Spleen (tissue), 11 donors: Measurements from ENCODE around the gene MEIOSIN. TPM values are rescaled to one million over a fixed set of nuclear protein-coding genes. Genes with fewer than 3 reads are reported as not detected.

Experiments
- DNase-seq: peaks from one replicate; pipeline ENCODE4 v3.0.0-alpha.2; 2020
- H3K27ac ChIP-seq, 8 donors: fragments of 200-600 bp; sonication (generic) in 7 of 8; 1 replicate in 4 of 8; 2 replicates in 4 of 8; pipeline versions ENCODE4 v1.5.0 to v1.8.0; 2016 to 2021; ENCODE audit warnings: inconsistent platforms in 4 of 8, mild to moderate bottlenecking in 4 of 8, moderate library complexity in 1 of 8
- H3K27me3 ChIP-seq, 7 donors: fragments of 200-600 bp; sonication (generic) in 6 of 7; replicated peaks in 1 of 7; 1 replicate in 4 of 7; 2 replicates in 3 of 7; pipeline versions ENCODE4 v1.5.0 to v1.8.0; 2016 to 2021; ENCODE audit warnings: inconsistent platforms in 3 of 7, mild to moderate bottlenecking in 1 of 7
- H3K36me3 ChIP-seq, 6 donors: fragments of 200-600 bp; sonication (generic) in 5 of 6; 1 replicate in 4 of 6; 2 replicates in 2 of 6; pipeline versions ENCODE4 v1.5.0 to v1.8.0; 2016 to 2021; ENCODE audit warnings: inconsistent platforms in 2 of 6
- H3K4me1 ChIP-seq, 6 donors: fragments of 200-600 bp; sonication (generic) in 5 of 6; 1 replicate in 3 of 6; 2 replicates in 3 of 6; pipeline versions ENCODE4 v1.5.0 to v1.8.0; 2016 to 2021; ENCODE audit warnings: inconsistent platforms in 3 of 6
- H3K4me3 ChIP-seq, 8 donors: fragments of 200-600 bp; sonication (generic) in 7 of 8; 1 replicate in 4 of 8; 2 replicates in 4 of 8; pipeline versions ENCODE4 v1.5.0 to v1.8.0; 2016 to 2021; ENCODE audit warnings: inconsistent platforms in 4 of 8, mild to moderate bottlenecking in 4 of 8, moderate library complexity in 2 of 8
- H3K9me3 ChIP-seq, 8 donors: fragments of 200-600 bp; sonication (generic) in 7 of 8; 1 replicate in 4 of 8; 2 replicates in 4 of 8; pipeline versions ENCODE4 v1.5.0 to v1.8.0; 2016 to 2021; ENCODE audit warnings: inconsistent platforms in 4 of 8
- CTCF ChIP-seq, 11 experiments: fragments of 200-600 bp in 7 of 11; fragments of 450-650 bp in 4 of 11; sonication (generic) in 4 of 11; IDR thresholded peaks in 8 of 11; conservative IDR thresholded peaks in 3 of 11; 1 replicate in 7 of 11; 2 replicates in 4 of 11; pipeline versions ENCODE4 v1.4.0 to v1.8.0; 2016 to 2021; ENCODE audit warnings: antibody characterized with exemption in 11 of 11, inconsistent platforms in 4 of 11, mild to moderate bottlenecking in 1 of 11
- POLR2A ChIP-seq, 3 donors: fragments of 450-650 bp; IDR thresholded peaks; one replicate each; pipeline ENCODE4 v1.5.1; 2017; ENCODE audit warnings: antibody characterized with exemption in 3 of 3, mild to moderate bottlenecking in 1 of 3
- POLR2AphosphoS5 ChIP-seq, 3 donors: sonication (generic); formaldehyde crosslinking; IDR thresholded peaks; one replicate each; pipeline ENCODE4 v1.5.1; 2017; ENCODE audit warnings: antibody characterized with exemption in 3 of 3
- WGBS, 5 donors: extraction: QIAGEN DNeasy Blood & Tissue Kit in 3 of 5; methylation state at CpG; one replicate each; pipeline versions ENCODE4 v1.1.5 to v1.1.7; 2013 to 2018; 5-methylcytosine and 5-hydroxymethylcytosine counted together
- intact Hi-C: fragments of 100-400 bp; cut with DNase I; formaldehyde crosslinking; loops from one replicate; pipeline ENCODE4 v1.15.0; 2023; ENCODE audit warnings: low total_unique reads
- polyA plus RNA-seq, 3 donors: library from polyadenylated mRNA; stranded (reverse); fragments of 200-250 nt; gene quantifications; one replicate each; pipeline ENCODE4 v1.2.1, GENCODE V29; 2013
- total RNA-seq, 7 donors: library from RNA; depleted of rRNA in 3 of 7; stranded (reverse); fragments of >200 nt in 3 of 7; fragmentation: NEBNext Ultra II Directional in 4 of 7; extraction: Animal tissue kit (Norgen Biotek cat#: 25700) in 4 of 7; gene quantifications; one replicate each; pipeline versions ENCODE4 v1.1.0 to v1.2.1, GENCODE V29; 2016 to 2021
- donor health status: healthy with polysubstance abuse.
- donor health status: DM: no; HTN: no; CAD: no; lungs with moderate emphysema.
- donor health status: DM: no; HTN: no; CAD: no.
- donor health status: Bipolar disorder and iron deficiency.
- donor health status: healthy.
- donor health status: DM: no; HTN: no; CAD: no.
- donor health status: DM: yes; HTN: yes; CAD: no.

Gene MEIOSIN
- total and polyA plus RNA-seq, 10 donors: 0.02 TPM; not detected in 9

GRCh38 chr19:45692187-45693105, 40.8 kb upstream of the MEIOSIN start, which contains the start of gene QPCTL:
TSS of gene QPCTL (plus strand) at chr19:45692666. CDS start at chr19:45692704, 38 bp downstream.
- DNase-seq: peak; percentile 97
- WGBS, 5 donors: 0 to 1% (median 0%) methylated on average over 38 to 70 of the region's 70 CpGs
- Histone ChIP-seq H3K27ac (peak within 1 kb of the TSS; percentile 79 to 96 (median 90)), H3K4me1 (peaks cover 10 to 39% (median 24%) of the 10 kb centered on the region in 6 donors), H3K9me3 (no peaks in the 10 kb centered on the region), H3K4me3 (peak within 1 kb of the TSS; percentile 62 to 99 (median 81)), H3K36me3 (peaks cover 3 to 46% (median 23%) of the 10 kb centered on the region in 6 donors), H3K27me3 (no peaks in the 10 kb centered on the region)
- TF ChIP-seq CTCF (IDR thresholded peaks at IDR 0.05 in 8 of 11, conservative IDR thresholded peaks at IDR 0.05 in 3 of 11) (peak in 2 of 11 experiments; percentile 6 to 11), POLR2A (IDR thresholded peaks at IDR 0.05) (peak in 1 of 3 donors; percentile 41), POLR2AphosphoS5 (IDR thresholded peaks at IDR 0.05) (peak; percentile 85 to 91 (median 90))
- intact Hi-C loops: no loop called here

- WGBS, 5 donors: 1 to 3% (median 1%) methylated on average over 15 to 22 of the region's 22 CpGs
Measured at GRCh38 chr19:45693106-45693788, 40.0 kb upstream of the MEIOSIN start.

GRCh38 chr19:45701676-45702075, 31.6 kb upstream of the MEIOSIN start:
- no peak overlapping the region for H3K4me3 ChIP-seq
- no peak for DNase-seq
- TF ChIP-seq CTCF (IDR thresholded peaks at IDR 0.05 in 8 of 11, conservative IDR thresholded peaks at IDR 0.05 in 3 of 11): no peak
- TF ChIP-seq POLR2A (IDR thresholded peaks at IDR 0.05): no peak
- no peak for TF ChIP-seq POLR2AphosphoS5 (IDR thresholded peaks at IDR 0.05)
- H3K27ac ChIP-seq: no peak overlapping the region
- no peaks in the 10 kb centered on the region for H3K9me3 ChIP-seq
- peaks cover 0 to 64% (median 15%) of the 10 kb centered on the region in 6 donors for H3K36me3 ChIP-seq
- WGBS, 5 donors: 21 to 52% (median 32%) methylated on average over 6 to 7 of the region's 7 CpGs
- peaks cover 0 to 10% (median 1%) of the 10 kb centered on the region in 6 donors for H3K4me1 ChIP-seq
- H3K27me3 ChIP-seq: no peaks in the 10 kb centered on the region
- intact Hi-C loops: no loop called here

More at GRCh38 chr19:45693106-45693788, 40.0 kb upstream of the MEIOSIN start:
- intact Hi-C loops: no loop called here
- Histone ChIP-seq H3K4me3 (peak overlapping the region; percentile 62 to 99 (median 81)), H3K27ac (peak overlapping the region; percentile 79 to 96 (median 90)), H3K9me3 (no peaks in the 10 kb centered on the region), H3K4me1 (peaks cover 10 to 39% (median 24%) of the 10 kb centered on the region in 6 donors), H3K27me3 (no peaks in the 10 kb centered on the region), H3K36me3 (peaks cover 0 to 42% (median 15%) of the 10 kb centered on the region in 6 donors)
- TF ChIP-seq CTCF (IDR thresholded peaks at IDR 0.05 in 8 of 11, conservative IDR thresholded peaks at IDR 0.05 in 3 of 11) (peak; percentile 24 to 93 (median 82)), POLR2A (IDR thresholded peaks at IDR 0.05) (no peak)
- peak; percentile 92 for DNase-seq
